Activated effector memory CD4-positive, alpha-beta T cell treated with anti-CD3 and anti-CD28 coated beads, Interleukin-2, amount 50 U/mL, for 16 hours (primary cell): ENCODE data around the gene OVOL2.
"Not testable (repeated sequence)": the region's sequence is repeated elsewhere in the genome, so short reads cannot be mapped to it uniquely, and the experiment has no call there.

Source experiments
- DNase-seq: peaks from one replicate; pipeline ENCODE4 v3.0.0-alpha.2; 2020

The OVOL2 gene

GRCh38 chr20:18056174-18057100 is 1.3 kb downstream of the OVOL2 start:
- DNase-seq = peak; percentile 51

- DNase-seq = peak; percentile 42
Observed at GRCh38 chr20:18055261-18055660, 2.5 kb downstream of the OVOL2 start.

- peak; percentile 5 for DNase-seq
Observed at GRCh38 chr20:18052856-18053255, 4.9 kb downstream of the OVOL2 start.

GRCh38 chr20:18050628-18051027 is 7.1 kb downstream of the OVOL2 start:
- peak; percentile 2 for DNase-seq

GRCh38 chr20:18048176-18048575 is 9.5 kb downstream of the OVOL2 start:
- no peak for DNase-seq

GRCh38 chr20:18046535-18046934 is 11.2 kb downstream of the OVOL2 start:
- DNase-seq = peak; percentile 25

GRCh38 chr20:18042229-18042628 is 15.5 kb downstream of the OVOL2 start:
- no peak for DNase-seq

- DNase-seq = no peak
Observed at GRCh38 chr20:18041462-18041861, 16.3 kb downstream of the OVOL2 start.

- no peak for DNase-seq
Observed at GRCh38 chr20:18039063-18039462, 18.7 kb downstream of the OVOL2 start.

- DNase-seq = no peak
Observed at GRCh38 chr20:18034039-18034438, 23.7 kb downstream of the OVOL2 start.

- no peak for DNase-seq
Observed at GRCh38 chr20:18032977-18033892, 24.5 kb downstream of the OVOL2 start.

- no peak for DNase-seq
Observed at GRCh38 chr20:18031888-18032509, 25.7 kb downstream of the OVOL2 start.

GRCh38 chr20:18031050-18031449 is 26.7 kb downstream of the OVOL2 start:
- no peak for DNase-seq

- no peak for DNase-seq
Observed at GRCh38 chr20:18030020-18030419, 27.7 kb downstream of the OVOL2 start.

GRCh38 chr20:18027011-18027410 is 30.7 kb downstream of the OVOL2 start:
- not testable (repeated sequence) for DNase-seq

GRCh38 chr20:18024606-18025127 is 33.0 kb downstream of the OVOL2 start:
- DNase-seq = no peak

GRCh38 chr20:18020931-18021330 is 36.8 kb downstream of the OVOL2 start:
- DNase-seq = no peak

- DNase-seq = no peak
Observed at GRCh38 chr20:18019068-18019467, 38.6 kb downstream of the OVOL2 start.

GRCh38 chr20:18018100-18018499 is 39.6 kb downstream of the OVOL2 start:
- no peak for DNase-seq

GRCh38 chr20:18016772-18017171 is 40.9 kb downstream of the OVOL2 start:
- no peak for DNase-seq

GRCh38 chr20:18014411-18014810 is 43.3 kb downstream of the OVOL2 start:
- DNase-seq = no peak

- DNase-seq = no peak
Observed at GRCh38 chr20:18012901-18013300, 44.8 kb downstream of the OVOL2 start.
